H9 (cell line): ENCODE results near the gene AMT. TPM values are rescaled to one million over a fixed set of nuclear protein-coding genes. Genes with fewer than 3 reads are reported as not detected.

Experiments used
- DNase-seq: peaks from one replicate; pipeline ENCODE4 v3.0.0-alpha.2; 2017
- H2AFZ ChIP-seq: one replicate; pipeline ENCODE4 v1.6.1; 2013; ENCODE audit warnings: mild to moderate bottlenecking, low read length, control low read depth, moderate library complexity
- H2AK5ac ChIP-seq: 2 replicates; pipeline ENCODE4 v1.6.1; 2013; ENCODE audit warnings: low read length, control low read depth, mixed read lengths; ENCODE audit not compliant: insufficient read length
- H2BK120ac ChIP-seq: one replicate; pipeline ENCODE4 v1.6.1; 2013; ENCODE audit warnings: low read depth, mild to moderate bottlenecking, low read length, control low read depth, inconsistent platforms; ENCODE audit not compliant: poor library complexity, severe bottlenecking
- H2BK12ac ChIP-seq: 2 replicates; pipeline ENCODE4 v1.6.1; 2013; ENCODE audit warnings: low read length, control low read depth, mixed read lengths, low read depth; ENCODE audit not compliant: insufficient read length
- H2BK15ac ChIP-seq: 2 replicates; pipeline ENCODE4 v1.6.1; 2013; ENCODE audit warnings: low read depth, low read length, control low read depth
- H2BK20ac ChIP-seq: one replicate; pipeline ENCODE4 v1.6.1; 2013; ENCODE audit warnings: low read depth, mild to moderate bottlenecking, low read length, control low read depth, inconsistent platforms; ENCODE audit not compliant: poor library complexity, severe bottlenecking
- H2BK5ac ChIP-seq: 2 replicates; pipeline ENCODE4 v1.6.1; 2013; ENCODE audit warnings: low read length, control low read depth, mixed read lengths; ENCODE audit not compliant: insufficient read length
- H3K14ac ChIP-seq: 2 replicates; pipeline ENCODE4 v1.6.1; 2013; ENCODE audit warnings: low read length, control low read depth; ENCODE audit not compliant: insufficient read depth
- H3K18ac ChIP-seq: 2 replicates; pipeline ENCODE4 v1.6.1; 2013; ENCODE audit warnings: low read depth, mild to moderate bottlenecking, mixed read lengths, low read length, control low read depth; ENCODE audit not compliant: insufficient read length
- H3K23ac ChIP-seq: 2 replicates; pipeline ENCODE4 v1.6.1; 2013; ENCODE audit warnings: low read length, control low read depth, mixed read lengths, low read depth; ENCODE audit not compliant: insufficient read length
- H3K23me2 ChIP-seq: 2 replicates; pipeline ENCODE4 v1.6.1; 2013; ENCODE audit warnings: low read depth, mild to moderate bottlenecking, mixed read lengths, low read length, control low read depth; ENCODE audit not compliant: insufficient read length, poor library complexity, severe bottlenecking
- H3K27ac ChIP-seq: 2 replicates; pipeline ENCODE4 v1.5.1; 2013; ENCODE audit warnings: low read length, control low read depth, mixed read lengths, low read depth; ENCODE audit not compliant: insufficient read length
- H3K27me3 ChIP-seq: 2 replicates; pipeline ENCODE4 v1.6.1; 2013; ENCODE audit warnings: low read length, control low read depth, inconsistent platforms; ENCODE audit not compliant: insufficient read depth
- H3K4ac ChIP-seq: 2 replicates; pipeline ENCODE4 v1.6.1; 2013; ENCODE audit warnings: low read depth, mild to moderate bottlenecking, control low read depth, inconsistent platforms, low read length, moderate library complexity
- H3K4me1 ChIP-seq: 2 replicates; pipeline ENCODE4 v1.6.1; 2013; ENCODE audit warnings: low read length, control low read depth, inconsistent platforms; ENCODE audit not compliant: insufficient read depth
- H3K4me2 ChIP-seq: 2 replicates; pipeline ENCODE4 v1.6.1; 2013; ENCODE audit warnings: low read length, control low read depth, mixed read lengths; ENCODE audit not compliant: insufficient read length, insufficient read depth
- H3K56ac ChIP-seq: 2 replicates; pipeline ENCODE4 v1.6.1; 2013; ENCODE audit warnings: low read depth, mild to moderate bottlenecking, mixed read lengths, low read length, control low read depth; ENCODE audit not compliant: insufficient read length
- H3K79me1 ChIP-seq: 2 replicates; pipeline ENCODE4 v1.6.1; 2013; ENCODE audit warnings: low read depth, mild to moderate bottlenecking, moderate library complexity, low read length, control low read depth, inconsistent platforms; ENCODE audit not compliant: insufficient read depth, poor library complexity, severe bottlenecking
- H3K79me2 ChIP-seq: 2 replicates; pipeline ENCODE4 v1.6.1; 2013; ENCODE audit warnings: low read length, control low read depth, inconsistent platforms; ENCODE audit not compliant: insufficient read depth
- H3K9ac ChIP-seq: 2 replicates; pipeline ENCODE4 v1.6.1; 2013; ENCODE audit warnings: low read length, control low read depth, mixed read lengths; ENCODE audit not compliant: insufficient read length; ENCODE audit errors: extremely low read depth
- H3K9me3 ChIP-seq: one replicate; pipeline ENCODE4 v1.6.1; 2013; ENCODE audit warnings: low read depth, low read length, inconsistent platforms; ENCODE audit not compliant: control insufficient read depth
- H3T11ph ChIP-seq: one replicate; pipeline ENCODE4 v1.6.1; 2013; ENCODE audit warnings: mild to moderate bottlenecking, low read length, control low read depth, inconsistent platforms
- H4K20me1 ChIP-seq: one replicate; pipeline ENCODE4 v1.6.1; 2013; ENCODE audit not compliant: control insufficient read depth, insufficient read length, insufficient read depth
- H4K5ac ChIP-seq: 2 replicates; pipeline ENCODE4 v1.6.1; 2013; ENCODE audit warnings: low read depth, mild to moderate bottlenecking, mixed read lengths, low read length, control low read depth; ENCODE audit not compliant: insufficient read length
- H4K8ac ChIP-seq: replicated peaks from 2 replicates; pipeline ENCODE4 v1.6.1; 2013; ENCODE audit warnings: low read length, control low read depth, mixed read lengths, low read depth; ENCODE audit not compliant: insufficient read length
- H4K91ac ChIP-seq: 2 replicates; pipeline ENCODE4 v1.6.1; 2013; ENCODE audit warnings: low read depth, mild to moderate bottlenecking, moderate library complexity, mixed read lengths, low read length, control low read depth; ENCODE audit not compliant: insufficient read length
- H3K27ac Mint-ChIP-seq, 3 experiments: 2 replicates in 2 of 3; 3 replicates in 1 of 3; pipeline ENCODE4 v1.8.0; 2020 to 2021; ENCODE audit warnings: mixed read lengths in 3 of 3, mild to moderate bottlenecking in 1 of 3, moderate library complexity in 1 of 3
- H3K27me3 Mint-ChIP-seq: 2 replicates; pipeline ENCODE4 v1.8.0; 2021; ENCODE audit warnings: low read depth, mild to moderate bottlenecking, moderate library complexity, mixed read lengths
- H3K36me3 Mint-ChIP-seq, 3 experiments: 2 replicates in 2 of 3; 3 replicates in 1 of 3; pipeline ENCODE4 v1.8.0; 2020 to 2021; ENCODE audit warnings: low read depth in 3 of 3, mixed read lengths in 3 of 3; ENCODE audit not compliant: insufficient read depth in 1 of 3
- H3K4me1 Mint-ChIP-seq, 2 experiments: 2 replicates each; pipeline ENCODE4 v1.8.0; 2020; ENCODE audit warnings: mixed read lengths in 2 of 2
- H3K4me3 Mint-ChIP-seq, 2 experiments: 2 replicates in 1 of 2; 3 replicates in 1 of 2; pipeline ENCODE4 v1.8.0; 2020 to 2021; ENCODE audit warnings: mild to moderate bottlenecking in 2 of 2, mixed read lengths in 2 of 2, moderate library complexity in 1 of 2
- H3K9me3 Mint-ChIP-seq, 2 experiments: 2 replicates in 1 of 2; 3 replicates in 1 of 2; pipeline ENCODE4 v1.8.0; 2020; ENCODE audit warnings: mild to moderate bottlenecking in 2 of 2, mixed read lengths in 2 of 2, moderate library complexity in 1 of 2
- WGBS: extraction: QIAGEN DNeasy Blood & Tissue Kit; methylation state at CpG from one replicate; pipeline ENCODE4 v1.1.7; 2013; ENCODE audit warnings: missing lambda C conversion rate, low lambda C conversion rate, mixed read lengths; ENCODE audit not compliant: insufficient read length; ENCODE audit errors: extremely low coverage; 5-methylcytosine and 5-hydroxymethylcytosine counted together
- total RNA-seq: library from RNA; stranded (reverse); gene quantifications from 2 replicates; pipeline ENCODE4 v1.2.1, GENCODE V29; 2021
- TF ChIP-seq, protein P1 (sequence below): fragments of 200-600 bp; sonication (generic); conservative IDR thresholded peaks from 3 replicates; pipeline ENCODE4 v1.8.0; 2021; ENCODE audit warnings: antibody characterized with exemption, mild to moderate bottlenecking

The AMT gene
- total RNA-seq, 1 experiment from 2014 or later = 41.2 TPM

DNA sequence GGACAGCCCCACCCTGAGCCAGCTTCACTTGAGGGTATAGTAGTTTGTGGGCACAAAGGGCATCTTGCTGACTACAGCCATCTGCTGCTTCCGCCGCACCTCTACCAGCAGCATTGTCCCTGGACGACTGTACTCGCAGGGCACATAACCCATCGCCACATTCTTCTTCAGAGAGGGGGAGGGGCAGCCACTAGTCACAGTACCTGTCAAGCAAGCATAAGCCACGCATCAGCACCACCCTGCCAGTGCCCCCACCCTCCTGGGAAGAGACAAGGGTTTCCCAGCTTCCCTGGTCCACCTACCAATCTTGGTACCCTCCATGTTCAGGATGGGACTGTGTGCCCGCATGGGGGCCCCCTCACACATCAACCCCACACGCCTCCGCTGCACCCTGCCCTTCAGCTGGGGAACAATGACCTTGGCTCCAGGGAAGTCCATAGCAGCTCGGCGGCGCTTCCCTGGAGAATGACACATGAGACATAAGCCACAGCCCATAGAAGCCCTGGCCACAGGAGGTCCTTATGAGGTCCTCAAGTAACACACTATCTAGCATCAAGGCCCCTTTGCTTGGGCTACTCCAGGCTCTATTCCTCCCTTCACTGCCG, 4.7 kb downstream of the AMT start:
- Histone ChIP-seq H4K8ac (no peak overlapping the region), H3K4me2 (no peak overlapping the region)

More for the DNA sequence above, 4.7 kb downstream of the AMT start:
- Histone ChIP-seq H4K5ac (no peak overlapping the region), H4K91ac (no peak overlapping the region), H2BK20ac (no peak overlapping the region), H3K79me2 (no peaks in the 10 kb centered on the region), H2BK15ac (no peak overlapping the region), H3K27me3 (no peaks in the 10 kb centered on the region), H3K18ac (no peak overlapping the region), H3T11ph (no peak overlapping the region), H2AFZ (no peak overlapping the region), H3K79me1 (no peaks in the 10 kb centered on the region), H3K9me3 (no peaks in the 10 kb centered on the region), H4K20me1 (no peaks in the 10 kb centered on the region), H2BK5ac (no peak overlapping the region), H3K9ac (no peak overlapping the region), H2BK120ac (no peak overlapping the region), H3K56ac (no peak overlapping the region), H3K4ac (no peak overlapping the region), H3K4me1 (no peaks in the 10 kb centered on the region; the same call in 1 of the 2 replicates), H2BK12ac (no peak overlapping the region), H3K23ac (no peak overlapping the region), H2AK5ac (no peak overlapping the region), H3K14ac (no peak overlapping the region), H3K27ac (no peak overlapping the region), H3K23me2 (peaks cover 4% of the 10 kb centered on the region)
- DNase-seq = no peak
- Mint-ChIP-seq H3K36me3 (peaks cover 8 to 47% (median 22%) of the 10 kb centered on the region in 3 experiments; a peak in 6 of 7 replicates), H3K9me3 (no peaks in the 10 kb centered on the region; a peak in 1 of 5 replicates), H3K4me3 (no peak overlapping the region), H3K4me1 (peaks cover 30 to 31% of the 10 kb centered on the region in 2 experiments), H3K27ac (peak overlapping the region; percentile 40 to 75 (median 59); a peak in 3 of 7 replicates), H3K27me3 (no peaks in the 10 kb centered on the region)
- WGBS = no CpG with 5 or more reads among the region's 13 CpGs
- TF ChIP-seq, protein P1, sequence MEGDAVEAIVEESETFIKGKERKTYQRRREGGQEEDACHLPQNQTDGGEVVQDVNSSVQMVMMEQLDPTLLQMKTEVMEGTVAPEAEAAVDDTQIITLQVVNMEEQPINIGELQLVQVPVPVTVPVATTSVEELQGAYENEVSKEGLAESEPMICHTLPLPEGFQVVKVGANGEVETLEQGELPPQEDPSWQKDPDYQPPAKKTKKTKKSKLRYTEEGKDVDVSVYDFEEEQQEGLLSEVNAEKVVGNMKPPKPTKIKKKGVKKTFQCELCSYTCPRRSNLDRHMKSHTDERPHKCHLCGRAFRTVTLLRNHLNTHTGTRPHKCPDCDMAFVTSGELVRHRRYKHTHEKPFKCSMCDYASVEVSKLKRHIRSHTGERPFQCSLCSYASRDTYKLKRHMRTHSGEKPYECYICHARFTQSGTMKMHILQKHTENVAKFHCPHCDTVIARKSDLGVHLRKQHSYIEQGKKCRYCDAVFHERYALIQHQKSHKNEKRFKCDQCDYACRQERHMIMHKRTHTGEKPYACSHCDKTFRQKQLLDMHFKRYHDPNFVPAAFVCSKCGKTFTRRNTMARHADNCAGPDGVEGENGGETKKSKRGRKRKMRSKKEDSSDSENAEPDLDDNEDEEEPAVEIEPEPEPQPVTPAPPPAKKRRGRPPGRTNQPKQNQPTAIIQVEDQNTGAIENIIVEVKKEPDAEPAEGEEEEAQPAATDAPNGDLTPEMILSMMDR = no peak
